Thyroid gland (tissue), 4 donors: ENCODE results near the gene DLGAP4. TPM values are rescaled to one million over a fixed set of nuclear protein-coding genes. Genes with fewer than 3 reads are reported as not detected.

Source experiments
- DNase-seq, 2 donors: peaks; one replicate each; pipeline ENCODE4 v3.0.0-alpha.2; 2019
- H3K27ac ChIP-seq, 3 donors: fragments of 200-600 bp; sonication (generic); 1 replicate in 2 of 3; 2 replicates in 1 of 3; pipeline ENCODE4 v1.5.1; 2016 to 2019; ENCODE audit warnings: mild to moderate bottlenecking in 1 of 3, moderate library complexity in 1 of 3
- H3K27me3 ChIP-seq: fragments of 200-600 bp; sonication (generic); one replicate; pipeline ENCODE4 v1.5.1; 2019
- H3K36me3 ChIP-seq, 2 donors: fragments of 200-600 bp; sonication (generic); one replicate each; pipeline ENCODE4 v1.5.1; 2016 to 2019
- H3K4me1 ChIP-seq, 2 donors: fragments of 200-600 bp; sonication (generic); one replicate each; pipeline ENCODE4 v1.5.1; 2017 to 2019
- H3K4me3 ChIP-seq, 3 donors: fragments of 200-600 bp; sonication (generic); replicated peaks in 1 of 3; 1 replicate in 2 of 3; 2 replicates in 1 of 3; pipeline ENCODE4 v1.5.1; 2016; ENCODE audit warnings: mild to moderate bottlenecking in 1 of 3
- H3K9me3 ChIP-seq: fragments of 200-600 bp; sonication (generic); one replicate; pipeline ENCODE4 v1.5.1; 2017
- CTCF ChIP-seq, 6 experiments: fragments of 200-600 bp in 3 of 6; fragments of 450-650 bp in 3 of 6; sonication (generic) in 3 of 6; IDR thresholded peaks; one replicate each; pipeline ENCODE4 v1.5.1; 2016 to 2019; ENCODE audit warnings: antibody characterized with exemption in 6 of 6, mild to moderate bottlenecking in 2 of 6, inconsistent platforms in 1 of 6, moderate library complexity in 1 of 6
- POLR2A ChIP-seq, 2 donors: fragments of 450-650 bp; IDR thresholded peaks; one replicate each; pipeline ENCODE4 v1.6.1; 2017; ENCODE audit warnings: antibody characterized with exemption in 2 of 2, mild to moderate bottlenecking in 2 of 2, moderate library complexity in 1 of 2
- WGBS, 2 donors: methylation state at CpG; one replicate each; pipeline ENCODE4 v1.1.5; 2017; 5-methylcytosine and 5-hydroxymethylcytosine counted together
- intact Hi-C: fragments of 100-400 bp; cut with DNase I; formaldehyde crosslinking; loops from one replicate; pipeline ENCODE4 v1.15.1; 2023
- total RNA-seq, 4 donors: library from RNA; depleted of rRNA; stranded (reverse); fragments of >200 nt; gene quantifications; one replicate each; pipeline ENCODE4 v1.2.3, GENCODE V29; 2016

DLGAP4 gene
- total RNA-seq, 4 donors from 2014 or later = 29.3 to 52.4 (median 41.5) TPM

GRCh38 chr20:36465109-36466080 lies 159.3 kb downstream of the DLGAP4 start:
- Histone ChIP-seq H3K4me1 (peaks cover 67 to 82% of the 10 kb centered on the region in 2 donors), H3K27me3 (no peaks in the 10 kb centered on the region), H3K36me3 (no peaks in the 10 kb centered on the region), H3K4me3 (no peak overlapping the region), H3K9me3 (no peaks in the 10 kb centered on the region), H3K27ac (peak overlapping the region; percentile 46 to 98 (median 72))
- TF ChIP-seq POLR2A (IDR thresholded peaks at IDR 0.05) (no peak), CTCF (IDR thresholded peaks at IDR 0.05) (no peak)
- 73 to 81% methylated on average over 12 of the region's 12 CpGs for WGBS, 2 donors
- no peak for DNase-seq
- intact Hi-C loops = loop anchor here (10.0 kb wide), 1 partner anchor 139 kb away; the partner anchor contains the start of gene RAB5IF

- no peak overlapping the region for H3K4me3 ChIP-seq
- TF ChIP-seq CTCF (IDR thresholded peaks at IDR 0.05) (no peak), POLR2A (IDR thresholded peaks at IDR 0.05) (no peak)
- WGBS, 2 donors = 64 to 75% methylated on average over 3 of the region's 3 CpGs
Observed at GRCh38 chr20:36466089-36466488, 159.9 kb downstream of the DLGAP4 start.

GRCh38 chr20:36467076-36467999 lies 161.2 kb downstream of the DLGAP4 start:
- H3K36me3 ChIP-seq = no peaks in the 10 kb centered on the region
- peak; percentile 70 to 75 for DNase-seq
- H3K27ac ChIP-seq = peak overlapping the region; percentile 53 to 98 (median 72)
- peaks cover 70 to 86% of the 10 kb centered on the region in 2 donors for H3K4me1 ChIP-seq
- H3K27me3 ChIP-seq = no peaks in the 10 kb centered on the region
- no peak overlapping the region for H3K4me3 ChIP-seq
- WGBS, 2 donors = 27 to 33% methylated on average over 8 of the region's 8 CpGs
- intact Hi-C loops = loop anchor here (10.0 kb wide), 1 partner anchor 137 kb away; the partner anchor contains the start of gene RAB5IF
- no peaks in the 10 kb centered on the region for H3K9me3 ChIP-seq
- no peak for TF ChIP-seq CTCF (IDR thresholded peaks at IDR 0.05)
- no peak for TF ChIP-seq POLR2A (IDR thresholded peaks at IDR 0.05)

More at GRCh38 chr20:36466089-36466488, 159.9 kb downstream of the DLGAP4 start:
- Histone ChIP-seq H3K9me3 (no peaks in the 10 kb centered on the region), H3K27ac (peak overlapping the region; percentile 44 to 98 (median 72)), H3K27me3 (no peaks in the 10 kb centered on the region), H3K36me3 (no peaks in the 10 kb centered on the region), H3K4me1 (peaks cover 64 to 77% of the 10 kb centered on the region in 2 donors)
- intact Hi-C loops = loop anchor here (10.0 kb wide), 1 partner anchor 139 kb away; the partner anchor contains the start of gene RAB5IF
- no peak for DNase-seq

- Histone ChIP-seq H3K36me3 (no peaks in the 10 kb centered on the region), H3K4me1 (peaks cover 69 to 88% of the 10 kb centered on the region in 2 donors), H3K27me3 (no peaks in the 10 kb centered on the region), H3K4me3 (no peak overlapping the region), H3K27ac (peak overlapping the region; percentile 53 to 98 (median 72)), H3K9me3 (no peaks in the 10 kb centered on the region)
- 66 to 83% methylated on average over 9 to 10 of the region's 10 CpGs for WGBS, 2 donors
- no peak for TF ChIP-seq POLR2A (IDR thresholded peaks at IDR 0.05)
- peak in 1 of 2 donors; percentile 21 for DNase-seq
- intact Hi-C loops = loop anchor here (10.0 kb wide), 1 partner anchor 136 kb away; the partner anchor contains the start of gene RAB5IF
Observed at GRCh38 chr20:36468149-36469000, 162.2 kb downstream of the DLGAP4 start.
